GM13976 (cell line): ENCODE measurements around the gene ZC3H18.

ENCODE experiments used
- DNase-seq: peaks from one replicate; pipeline ENCODE4 v3.0.0; 2012; ENCODE audit warnings: low spot score
- in situ Hi-C: fragments of 300-500 bp; cut with MboI; formaldehyde crosslinking; loops from one replicate; pipeline ENCODE4 v1.12.0; 2022; ENCODE audit warnings: low sequenced_read_pairs, mixed read lengths, inconsistent platforms; ENCODE audit not compliant: unreplicated experiment
- TF ChIP-seq, protein P1 (sequence below): IDR thresholded peaks from 2 replicates; pipeline ENCODE4 v1.5.1; 2012; ENCODE audit warnings: borderline replicate concordance, mild to moderate bottlenecking; ENCODE audit not compliant: insufficient read depth; ENCODE audit errors: extremely low read depth, missing control alignments, control extremely low read depth

ZC3H18 gene

DNA sequence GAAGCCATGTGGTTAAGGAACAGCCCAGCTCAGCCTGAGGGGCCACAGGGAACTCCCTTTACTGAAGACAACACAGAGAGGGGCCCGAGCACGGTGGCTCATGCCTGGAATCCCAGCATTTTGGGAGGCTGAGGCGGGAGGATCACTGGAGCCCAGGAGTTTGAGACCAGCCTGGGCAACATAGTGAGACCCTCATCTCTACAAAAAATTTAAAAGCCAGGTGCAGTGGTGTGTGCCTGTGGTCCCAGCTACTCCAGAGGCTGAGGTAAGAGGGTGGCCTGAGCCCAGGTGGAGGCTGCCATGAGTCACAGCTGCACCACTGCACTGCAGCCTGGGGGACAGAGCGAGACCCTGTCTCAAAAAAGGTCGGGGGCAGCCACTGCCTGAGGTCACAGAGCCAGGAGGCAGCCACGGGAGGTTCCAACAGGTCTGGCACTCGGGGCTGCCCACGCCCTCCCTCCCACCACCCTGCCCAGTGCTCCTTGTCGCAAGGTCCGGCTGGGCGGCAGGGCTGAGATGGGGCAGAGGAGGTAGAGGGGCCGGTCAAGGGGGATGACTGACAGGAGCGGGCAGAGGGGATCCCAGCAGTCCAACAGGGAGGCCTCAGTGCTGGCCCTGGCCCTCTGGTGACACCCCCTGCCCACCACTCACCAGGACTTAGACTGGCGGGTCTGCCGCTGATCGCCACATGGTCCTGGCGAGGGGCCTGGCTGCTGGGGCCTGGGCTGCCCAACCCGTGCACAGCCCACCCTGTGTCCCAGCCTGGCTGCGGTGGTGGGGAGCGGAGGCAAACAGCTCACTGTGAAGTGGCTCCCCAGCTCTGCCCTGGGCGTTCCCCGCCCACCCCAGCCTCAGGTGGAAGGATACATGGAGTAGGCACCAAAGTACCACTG lies 77.2 kb downstream of the ZC3H18 start:
- TF ChIP-seq, protein P1, sequence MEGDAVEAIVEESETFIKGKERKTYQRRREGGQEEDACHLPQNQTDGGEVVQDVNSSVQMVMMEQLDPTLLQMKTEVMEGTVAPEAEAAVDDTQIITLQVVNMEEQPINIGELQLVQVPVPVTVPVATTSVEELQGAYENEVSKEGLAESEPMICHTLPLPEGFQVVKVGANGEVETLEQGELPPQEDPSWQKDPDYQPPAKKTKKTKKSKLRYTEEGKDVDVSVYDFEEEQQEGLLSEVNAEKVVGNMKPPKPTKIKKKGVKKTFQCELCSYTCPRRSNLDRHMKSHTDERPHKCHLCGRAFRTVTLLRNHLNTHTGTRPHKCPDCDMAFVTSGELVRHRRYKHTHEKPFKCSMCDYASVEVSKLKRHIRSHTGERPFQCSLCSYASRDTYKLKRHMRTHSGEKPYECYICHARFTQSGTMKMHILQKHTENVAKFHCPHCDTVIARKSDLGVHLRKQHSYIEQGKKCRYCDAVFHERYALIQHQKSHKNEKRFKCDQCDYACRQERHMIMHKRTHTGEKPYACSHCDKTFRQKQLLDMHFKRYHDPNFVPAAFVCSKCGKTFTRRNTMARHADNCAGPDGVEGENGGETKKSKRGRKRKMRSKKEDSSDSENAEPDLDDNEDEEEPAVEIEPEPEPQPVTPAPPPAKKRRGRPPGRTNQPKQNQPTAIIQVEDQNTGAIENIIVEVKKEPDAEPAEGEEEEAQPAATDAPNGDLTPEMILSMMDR, result no peak
- DNase-seq, result no peak
- in situ Hi-C loops, result no loop called here

DNA sequence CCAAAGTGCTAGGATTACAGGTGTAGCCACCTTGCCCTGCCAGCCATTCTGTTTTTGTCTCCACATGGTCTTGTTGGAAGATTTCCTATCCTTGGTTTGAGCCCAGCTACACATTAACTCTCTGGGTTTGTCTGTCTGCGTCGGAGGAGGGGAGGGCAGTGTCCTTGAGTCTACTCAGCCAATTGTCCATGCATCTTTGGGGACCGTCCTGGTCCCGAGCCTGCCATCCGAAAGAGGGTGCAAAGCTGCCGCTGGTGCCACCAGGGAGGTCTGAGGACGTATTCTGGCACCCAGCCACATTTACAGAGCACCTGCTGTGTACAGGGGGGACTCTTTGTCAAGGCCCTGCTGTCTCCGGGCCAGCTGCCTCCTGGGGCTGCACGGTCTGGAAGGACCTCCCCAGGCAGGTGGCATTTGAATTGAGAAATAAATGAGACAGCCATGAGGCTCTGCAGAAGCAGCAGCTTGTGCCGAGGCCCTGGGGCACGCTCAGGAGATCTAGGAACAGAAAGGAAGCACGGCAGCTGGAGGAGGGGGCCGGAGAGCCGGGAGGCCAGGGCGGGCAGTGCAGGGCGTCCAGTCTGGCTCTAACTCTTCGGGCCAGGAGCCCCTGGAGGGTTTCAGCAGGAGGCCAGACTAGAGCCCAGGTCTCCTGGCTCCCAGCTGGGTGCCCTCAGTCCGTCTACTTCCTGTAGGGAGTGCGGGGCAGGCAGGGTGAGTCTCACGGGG lies 79.2 kb downstream of the ZC3H18 start:
- TF ChIP-seq, protein P1, result no peak
- in situ Hi-C loops, result no loop called here
- no peak for DNase-seq

DNA sequence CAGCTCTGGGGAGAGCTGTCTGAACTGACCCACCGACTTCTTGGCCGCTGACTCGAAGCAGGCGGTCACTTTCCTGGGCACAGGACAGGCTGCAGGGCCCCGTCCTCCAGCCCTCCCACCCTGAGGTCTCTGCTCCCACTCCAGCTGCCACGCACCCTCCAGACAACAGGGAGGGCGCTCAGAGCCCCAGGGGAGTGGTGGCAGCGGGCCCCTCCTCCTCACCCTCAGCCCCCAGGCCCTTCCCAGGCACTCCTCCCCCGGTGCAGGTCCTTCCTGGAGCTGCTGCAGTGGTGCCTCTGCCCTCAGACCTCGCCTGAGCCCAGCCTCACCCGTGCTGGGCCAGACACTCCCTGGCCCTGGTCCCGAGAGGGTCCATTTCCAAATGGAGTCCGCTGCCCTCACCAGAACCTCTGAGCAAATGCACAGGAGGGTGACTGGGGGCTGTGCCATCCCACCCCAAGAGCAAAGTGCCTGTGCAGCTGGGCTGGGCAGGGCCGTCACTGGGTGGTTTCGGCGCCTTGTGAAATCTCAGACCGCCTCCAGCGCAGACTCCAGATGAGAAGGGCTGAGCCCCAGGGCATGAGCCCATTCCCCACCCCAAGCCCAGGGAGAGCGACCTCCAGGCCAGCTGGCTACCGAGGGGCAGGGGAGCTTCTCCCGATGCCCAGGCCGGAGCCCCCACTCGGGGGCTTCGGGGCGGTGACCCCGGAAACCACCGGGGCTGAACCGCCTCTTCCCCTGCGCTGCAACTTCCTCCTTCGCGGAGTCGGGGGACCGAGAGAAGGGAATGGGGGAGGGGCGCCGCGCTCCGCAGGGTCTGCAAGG lies 79.9 kb downstream of the ZC3H18 start:
- DNase-seq, result peak; percentile 75
- in situ Hi-C loops, result no loop called here
- TF ChIP-seq, protein P1, result no peak

DNA sequence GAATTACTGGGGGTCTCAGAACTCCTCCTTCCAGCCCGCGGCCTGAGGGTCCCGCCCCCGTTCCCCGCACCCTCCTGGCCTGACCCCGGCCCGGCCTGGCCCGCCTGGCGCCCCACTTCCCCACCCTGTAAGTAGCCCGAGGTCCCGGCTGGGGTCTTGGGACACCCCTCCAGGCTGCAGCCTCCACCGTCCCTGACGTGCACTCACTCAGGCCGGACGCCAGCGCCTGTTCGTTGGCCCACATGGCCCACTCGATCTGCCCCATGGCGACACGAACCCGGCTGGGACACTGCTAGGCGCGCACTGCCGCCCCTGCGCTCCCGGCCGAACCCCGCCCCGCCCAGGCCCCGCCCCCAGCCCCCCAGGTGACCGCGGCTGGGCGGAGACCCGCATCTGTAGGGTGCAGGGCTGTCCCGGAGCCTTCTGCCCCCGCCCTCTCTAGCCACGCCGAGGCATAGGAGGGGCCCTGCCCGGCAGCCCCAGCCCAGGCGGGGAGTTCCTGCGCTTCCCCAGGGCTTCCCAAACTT lies 80.6 kb downstream of the ZC3H18 start, which contains the start of gene CYBA:
CYBA (minus strand) TSS at position 305 of the 527 bp plus-strand sequence; CDS start at position 265, 40 bp downstream.
- DNase-seq, result peak; percentile 98
- in situ Hi-C loops, result no loop called here
- TF ChIP-seq, protein P1, result no peak

DNA sequence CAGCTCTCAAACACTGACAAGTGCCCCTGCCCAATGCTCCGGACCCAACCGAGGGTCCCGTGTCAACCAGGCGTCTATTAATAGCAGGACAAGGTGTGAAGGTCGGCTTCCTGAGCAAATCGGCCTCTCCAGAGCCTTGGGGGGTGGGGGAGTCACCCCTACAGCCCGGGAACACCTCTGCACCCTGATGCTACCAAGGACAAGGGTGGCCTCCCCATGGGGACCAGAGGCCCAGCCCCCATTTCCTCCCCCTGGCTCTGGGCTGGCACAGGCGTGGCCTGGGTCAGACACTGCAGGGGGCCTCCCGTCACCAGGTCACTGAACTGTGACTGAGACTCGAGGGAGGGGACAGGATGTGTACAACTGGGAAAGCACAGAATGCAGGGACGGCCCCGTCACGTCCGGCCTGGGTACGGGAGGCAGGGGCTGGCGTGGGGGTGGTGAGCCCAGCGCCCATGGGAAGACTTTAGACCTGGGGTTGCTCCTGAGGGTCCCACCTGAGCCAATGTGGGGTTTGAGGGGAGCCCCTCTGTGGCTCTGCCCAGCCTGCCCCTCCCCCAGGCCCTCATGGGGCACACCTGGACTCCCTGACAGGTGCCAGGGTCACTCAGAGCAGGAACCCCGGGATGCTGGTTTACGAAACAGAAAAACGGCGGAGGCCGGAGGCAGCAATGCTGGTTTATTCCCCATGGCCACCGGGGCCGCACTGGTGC lies 81.2 kb downstream of the ZC3H18 start:
- in situ Hi-C loops, result no loop called here
- DNase-seq, result peak; percentile 93
- TF ChIP-seq, protein P1, result no peak
